GM19397 (cell line): ENCODE data around the gene ARHGEF10L.
"Not testable (repeated sequence)": the region's sequence is repeated elsewhere in the genome, so short reads cannot be mapped to it uniquely, and the experiment has no call there.

Experiments used
- ATAC-seq: cut with Tn5 transposase; IDR thresholded peaks from one replicate; pipeline ENCODE4 v1.9.1; 2021; ENCODE audit warnings: mild to moderate bottlenecking, moderate library complexity; ENCODE audit not compliant: unreplicated experiment

ARHGEF10L gene

DNA sequence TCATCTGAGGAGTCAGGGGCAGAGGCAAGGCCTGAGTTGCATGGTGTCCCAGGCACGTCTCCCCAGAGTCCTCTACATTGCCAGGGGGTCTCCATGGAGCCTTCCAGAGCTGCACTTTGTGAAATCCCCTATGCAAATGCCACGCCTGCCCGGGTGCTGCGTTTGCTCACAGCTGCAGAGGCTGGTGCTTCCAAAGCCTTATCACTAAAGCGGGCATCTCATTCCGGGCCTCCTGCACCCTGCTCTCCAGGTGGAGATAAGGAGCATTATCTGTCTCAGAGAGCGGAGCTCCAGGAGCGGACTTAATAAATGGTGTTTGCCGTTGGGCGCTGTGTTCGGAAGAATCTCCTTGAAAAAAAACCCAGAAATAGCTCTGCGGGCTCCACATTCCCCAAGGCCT is 189.8 kb downstream of the ARHGEF10L start:
- no peak for ATAC-seq

DNA sequence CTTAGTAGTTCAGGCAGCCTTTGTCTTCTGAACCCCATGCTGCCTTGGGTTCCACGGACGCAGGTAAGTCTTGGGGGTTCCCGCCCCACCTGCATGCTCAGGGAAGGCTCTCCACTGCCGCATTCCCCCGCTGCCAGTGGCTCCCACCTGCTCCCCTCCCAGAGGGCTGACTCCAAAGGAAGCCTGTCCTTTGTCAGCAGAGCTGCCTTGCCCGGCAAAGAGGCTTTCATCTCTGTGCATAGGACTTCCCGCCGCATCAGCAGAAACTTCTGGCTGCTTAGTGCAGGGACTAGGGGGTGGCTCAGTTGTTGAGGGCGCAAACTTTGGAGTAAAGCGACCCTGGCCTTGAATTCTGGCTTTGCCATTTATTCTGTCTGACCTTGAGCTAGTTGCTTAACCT is 190.4 kb downstream of the ARHGEF10L start:
- no peak for ATAC-seq

DNA sequence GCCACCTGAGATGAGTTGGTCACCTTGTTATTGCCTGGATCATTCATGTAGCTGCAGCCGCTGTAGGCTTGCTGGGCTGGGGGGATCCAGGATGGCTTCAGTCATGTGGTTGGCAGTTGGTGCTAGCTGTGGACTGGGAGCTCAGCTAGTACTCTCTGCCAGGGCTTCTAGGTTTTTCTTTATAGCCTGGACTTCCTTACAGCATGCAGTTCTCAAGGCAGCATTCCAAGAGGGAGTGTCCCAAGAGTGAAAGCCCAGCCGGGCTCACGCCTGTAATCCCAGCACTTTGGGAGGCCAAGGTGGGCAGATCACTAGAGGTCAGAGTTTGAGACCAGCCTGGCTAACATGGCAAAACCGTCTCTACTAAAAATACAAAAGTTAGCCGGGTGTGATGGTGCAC is 192.0 kb downstream of the ARHGEF10L start:
- ATAC-seq = no peak

DNA sequence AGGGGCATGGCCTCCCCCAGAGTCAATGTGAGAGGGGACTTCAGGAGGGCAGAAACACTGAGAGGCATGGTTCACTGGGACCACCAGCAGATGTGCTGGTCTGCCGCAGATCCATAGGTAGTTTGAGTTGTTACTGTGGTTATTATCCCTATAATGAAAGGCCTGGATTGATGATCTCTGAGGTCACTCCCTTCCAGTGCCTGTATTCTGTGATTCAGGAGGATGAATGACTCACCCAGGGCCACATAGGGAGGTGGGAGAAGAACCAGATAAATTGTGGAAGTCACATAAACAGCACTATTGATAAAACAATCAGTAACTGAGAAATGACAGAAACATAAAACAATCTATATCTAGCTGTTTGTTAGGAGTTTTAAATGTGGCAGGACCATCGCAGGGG is 193.0 kb downstream of the ARHGEF10L start:
- no peak for ATAC-seq

DNA sequence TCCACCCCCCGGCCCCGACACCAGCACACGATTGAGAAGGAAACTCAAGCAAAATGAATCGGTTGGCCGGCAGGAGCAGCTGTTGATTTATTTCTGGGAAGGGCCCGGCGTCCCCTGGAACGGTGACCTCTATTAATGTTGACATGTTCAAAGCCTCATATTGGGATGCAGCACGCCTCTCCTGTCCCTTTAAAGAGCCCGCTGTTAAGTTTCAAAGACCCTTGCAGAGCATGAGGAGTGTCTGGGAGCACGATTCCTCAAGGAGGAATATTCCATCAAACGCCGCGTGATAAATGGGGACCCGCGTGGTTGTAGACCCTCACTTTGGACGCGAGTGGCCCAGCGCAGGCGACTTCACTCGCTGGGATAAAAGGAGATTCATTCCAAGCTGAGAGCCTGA is 194.2 kb downstream of the ARHGEF10L start:
- no peak for ATAC-seq

DNA sequence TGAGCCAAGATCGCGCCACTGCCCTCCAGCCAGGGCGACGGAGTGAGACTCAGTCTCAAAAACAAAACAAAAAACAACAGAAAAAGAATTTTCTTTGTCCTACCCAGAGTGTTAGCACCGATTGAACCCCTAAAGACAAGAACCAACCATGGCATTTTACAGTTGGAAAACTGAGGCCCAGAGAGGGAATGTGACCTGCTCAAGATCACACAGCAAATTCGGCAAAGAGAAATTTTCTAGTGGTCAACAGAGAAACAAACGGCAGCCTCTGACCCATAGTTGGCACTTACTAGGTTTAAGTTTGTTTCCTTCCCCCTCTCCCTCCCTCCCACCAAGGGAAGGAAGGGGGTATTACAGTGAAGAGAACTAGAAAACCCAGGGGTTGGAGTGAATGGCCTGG is 195.1 kb downstream of the ARHGEF10L start:
- ATAC-seq = no peak

DNA sequence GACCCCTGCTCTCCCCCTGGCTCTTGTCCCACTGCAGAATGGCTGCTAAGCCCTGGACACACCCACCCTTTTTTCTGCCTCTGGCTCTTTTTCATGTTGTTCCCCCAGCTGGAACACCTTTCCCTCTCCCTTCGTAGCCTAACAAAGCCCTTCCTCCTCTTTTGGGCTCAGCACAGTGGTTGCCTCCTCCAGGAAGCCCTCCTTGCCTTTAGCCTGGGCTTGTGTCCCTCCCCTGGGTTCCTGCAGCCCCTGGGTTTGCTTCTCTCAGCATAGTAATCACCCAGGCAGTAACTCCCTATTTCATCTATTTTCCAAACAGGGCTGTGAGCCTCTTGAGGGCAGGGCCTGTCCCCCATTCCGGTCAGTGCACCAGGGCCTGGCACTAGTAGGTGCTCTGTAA is 195.8 kb downstream of the ARHGEF10L start:
- ATAC-seq = no peak

DNA sequence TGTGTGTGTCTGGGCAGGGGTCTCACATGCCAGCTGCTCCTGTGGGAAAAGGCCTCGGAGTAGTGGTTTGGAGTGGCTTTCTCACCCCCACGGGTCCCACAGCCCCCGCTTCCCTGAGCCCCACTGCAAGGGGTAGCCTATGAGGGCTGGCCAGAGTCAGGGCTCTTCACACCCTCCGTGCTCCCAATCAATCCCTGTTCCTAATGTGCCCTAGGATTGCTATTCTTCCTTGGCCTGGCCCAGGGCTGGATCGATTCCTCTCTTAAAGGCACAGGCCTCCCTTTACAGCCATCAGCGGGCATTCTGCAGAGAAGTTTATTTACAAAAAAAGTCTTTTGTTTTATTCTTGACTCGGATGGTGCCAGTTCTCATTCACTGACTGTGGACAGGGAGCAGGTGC is 196.3 kb downstream of the ARHGEF10L start:
- ATAC-seq = no peak

DNA sequence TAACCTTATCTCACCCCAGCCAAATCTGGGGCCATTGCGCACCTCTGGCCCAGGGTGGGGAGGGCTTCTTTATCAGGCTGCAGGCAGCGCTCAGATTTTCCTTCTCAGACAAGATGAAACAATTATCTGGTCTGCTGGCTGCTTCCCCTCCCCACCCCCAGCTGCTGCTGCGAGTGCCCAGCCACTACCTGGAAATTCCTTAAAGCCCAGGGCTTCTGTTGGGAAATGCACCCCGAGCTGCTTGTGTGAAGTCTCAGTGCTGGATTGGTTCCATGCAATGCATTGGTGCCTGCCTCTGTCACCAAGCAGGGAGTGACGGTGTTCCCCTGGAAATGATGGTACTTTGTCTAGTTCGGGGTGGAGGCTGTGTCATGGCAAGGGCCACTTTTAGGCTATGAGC is 197.1 kb downstream of the ARHGEF10L start:
- no peak for ATAC-seq

DNA sequence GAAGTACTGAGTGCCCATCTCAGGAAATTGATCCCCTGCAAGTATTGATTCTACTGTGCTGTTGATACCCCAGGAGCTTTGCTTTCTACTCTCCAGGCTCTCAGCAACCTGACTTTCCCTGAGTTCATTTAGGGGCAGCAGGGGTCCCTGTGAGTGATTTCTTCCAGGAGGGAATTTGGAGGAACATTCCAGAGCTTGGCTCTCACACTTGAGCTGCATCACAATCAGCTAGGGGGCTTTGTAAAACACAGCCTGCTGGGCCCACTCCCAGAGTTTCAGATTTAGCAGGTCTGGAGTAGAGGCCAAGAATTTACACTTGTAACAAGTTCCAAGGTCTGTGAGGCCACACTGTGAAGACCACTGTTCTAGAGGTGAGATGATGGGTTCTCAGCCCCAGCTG is 199.6 kb downstream of the ARHGEF10L start:
- ATAC-seq = no peak

DNA sequence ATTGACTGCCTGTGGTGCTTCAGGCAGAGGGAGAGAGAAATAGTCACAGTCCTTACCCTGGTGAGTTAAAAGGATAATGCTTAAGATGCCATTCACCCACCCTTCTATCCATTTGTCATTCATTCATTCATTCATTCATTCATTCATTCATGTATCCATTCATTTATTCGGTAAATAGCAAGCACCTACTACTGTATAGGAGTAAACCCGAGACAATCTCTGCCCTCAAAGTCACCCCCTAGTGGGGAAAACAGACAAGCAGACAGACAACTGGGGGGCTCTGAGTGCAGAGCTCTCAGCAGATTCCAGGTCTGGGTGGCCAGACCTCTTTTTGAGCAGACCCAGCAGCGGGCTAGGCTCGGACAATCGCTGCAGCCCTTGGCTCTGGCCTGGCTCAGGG is 201.6 kb downstream of the ARHGEF10L start:
- no peak for ATAC-seq

DNA sequence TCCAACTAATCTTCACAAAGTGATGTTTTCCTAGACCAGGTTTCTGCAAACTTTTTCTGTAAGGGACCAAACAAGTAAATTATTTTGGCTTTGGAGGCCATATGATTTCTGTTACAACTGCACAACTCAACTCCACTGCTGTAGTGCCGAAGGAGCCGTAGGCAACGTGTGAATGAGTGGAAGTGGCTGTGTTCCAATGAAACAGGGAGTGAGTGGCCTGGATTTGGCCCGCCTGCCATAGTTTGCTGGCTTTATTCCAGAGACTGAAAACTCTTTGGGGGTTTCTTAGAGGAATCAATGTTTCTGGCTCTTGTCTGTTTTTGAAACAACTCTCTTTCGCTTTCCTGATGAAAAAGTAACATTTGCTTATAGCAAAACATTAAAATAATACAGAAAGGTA is 203.1 kb downstream of the ARHGEF10L start:
- no peak for ATAC-seq

DNA sequence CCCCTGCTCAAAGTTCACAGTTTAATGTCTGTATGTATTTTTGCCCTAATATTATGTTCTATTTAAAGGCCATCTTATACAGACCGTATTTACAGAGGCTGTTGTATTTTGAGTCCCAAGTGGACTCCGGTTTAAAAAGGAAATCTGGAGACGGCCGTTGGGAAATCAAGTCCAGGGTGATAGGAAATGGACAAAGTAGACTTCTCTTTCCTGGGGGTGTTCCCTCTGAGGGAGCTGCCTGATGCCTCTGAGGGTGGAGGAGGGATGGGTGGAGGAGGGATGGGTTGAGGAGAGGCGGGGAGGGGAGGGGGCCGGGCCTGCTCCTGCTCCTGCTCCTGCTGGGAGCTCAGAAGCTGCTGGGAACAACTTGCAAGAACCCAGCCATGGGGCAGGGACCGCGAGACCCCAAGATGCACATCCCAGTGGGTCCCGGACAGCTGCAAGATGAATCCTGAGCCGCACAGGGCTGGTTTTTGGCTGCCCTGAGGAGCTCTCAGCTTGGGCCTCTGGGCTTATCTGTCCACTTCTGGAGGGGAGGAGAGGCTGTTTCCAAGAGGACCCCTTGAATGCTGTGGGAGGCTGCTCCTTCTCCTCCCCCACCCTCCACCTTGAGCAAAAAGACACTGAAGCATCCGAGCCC is 203.6 kb downstream of the ARHGEF10L start:
- no peak for ATAC-seq

DNA sequence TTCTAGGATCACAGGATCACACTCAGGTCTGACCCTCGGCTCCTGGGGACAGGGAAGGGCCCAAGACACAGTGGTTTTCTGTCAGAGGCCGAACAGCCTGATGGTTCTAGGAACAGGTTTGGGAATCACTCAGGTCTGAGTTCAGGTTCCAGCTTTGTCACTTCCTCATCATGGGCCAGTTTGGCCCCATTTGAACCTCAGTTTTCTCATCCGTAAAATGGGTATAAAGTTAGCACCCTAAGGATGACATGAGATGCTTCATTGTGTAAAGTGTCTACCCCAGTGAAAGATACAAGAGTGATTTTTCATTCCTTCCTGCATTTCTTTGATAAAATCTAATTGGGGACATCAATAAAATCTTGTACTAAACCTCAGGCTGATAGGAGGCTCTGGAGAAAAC is 204.4 kb downstream of the ARHGEF10L start:
- ATAC-seq = no peak

DNA sequence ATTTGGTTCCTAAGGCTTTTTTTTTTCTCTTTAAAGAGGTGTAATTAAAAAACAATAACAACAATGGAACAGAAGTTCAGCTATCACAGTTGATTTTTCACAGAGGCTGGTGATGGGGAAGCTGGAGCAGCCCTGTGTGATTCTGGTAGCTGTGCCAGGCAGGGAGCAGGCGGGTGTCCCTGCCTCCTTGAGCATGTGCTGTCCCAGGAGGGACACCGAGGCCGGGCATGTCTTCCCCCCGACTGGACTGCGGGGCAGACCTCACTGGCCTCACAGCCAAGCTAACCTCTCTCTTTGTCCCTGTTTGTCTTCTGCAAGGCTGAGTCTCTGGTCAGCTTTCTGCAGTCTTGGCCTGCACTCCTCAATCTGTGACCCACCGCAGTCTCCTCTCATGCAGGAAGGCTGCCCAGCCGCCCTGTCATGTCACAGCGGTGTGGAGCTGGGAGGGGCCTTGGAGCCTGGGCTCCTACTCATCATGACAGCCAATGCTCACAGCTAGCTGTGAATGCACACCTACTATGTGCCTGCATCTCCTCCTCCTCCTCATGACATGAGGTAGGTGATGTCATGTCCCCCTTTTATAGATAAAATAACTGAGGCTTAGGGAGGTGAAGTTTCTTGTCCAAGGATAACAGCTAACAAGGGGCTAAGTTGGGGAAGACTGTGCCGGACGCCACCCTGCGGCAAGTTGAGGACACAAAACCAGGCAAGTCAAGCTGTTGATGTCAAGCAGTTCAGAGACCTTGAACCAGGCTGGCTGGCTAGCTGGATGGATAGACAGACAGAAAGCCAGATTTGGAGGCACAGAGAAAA is 205.4 kb downstream of the ARHGEF10L start:
- no peak for ATAC-seq

DNA sequence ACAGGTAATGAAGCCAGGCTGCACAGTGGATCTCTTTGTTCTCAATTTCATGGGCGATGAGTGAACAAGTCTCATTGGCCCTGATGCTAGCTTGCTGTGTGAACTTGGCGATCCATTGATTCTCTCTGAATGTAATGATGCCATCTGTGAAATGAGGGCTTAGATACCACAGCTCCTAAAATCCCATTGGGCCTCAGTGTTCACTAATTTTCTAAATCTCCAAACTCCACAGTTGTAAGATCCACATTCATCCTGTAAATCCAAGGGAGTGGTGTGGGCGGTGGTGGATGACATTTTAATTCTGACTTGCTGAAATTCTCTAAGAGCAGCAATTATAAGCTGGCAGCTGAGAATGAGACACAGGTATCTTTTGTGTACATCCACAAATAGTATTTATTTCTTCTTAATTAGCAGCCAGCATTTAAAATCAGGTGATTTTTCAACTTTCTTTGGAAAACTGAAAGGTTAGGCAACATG is 206.0 kb downstream of the ARHGEF10L start:
- no peak for ATAC-seq

DNA sequence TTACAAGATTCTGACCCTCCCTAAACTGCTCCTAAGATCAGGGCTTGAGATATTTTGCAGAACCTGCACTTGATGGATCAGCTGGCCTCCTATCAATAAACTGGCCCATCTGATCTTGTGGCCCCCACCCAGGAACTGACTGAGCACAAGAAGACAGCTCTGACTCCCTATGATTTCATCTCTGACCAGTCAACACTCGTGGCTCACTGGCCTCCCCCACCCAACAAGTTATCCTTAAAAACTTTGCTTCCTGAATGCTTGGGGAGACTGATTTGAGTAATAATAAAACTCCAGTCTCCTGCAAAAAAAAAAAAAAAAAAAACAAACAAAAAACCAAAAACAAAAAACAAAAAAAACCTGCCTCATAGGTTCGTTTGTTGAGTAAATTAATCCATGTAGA is 206.8 kb downstream of the ARHGEF10L start:
- ATAC-seq = not testable (repeated sequence)

DNA sequence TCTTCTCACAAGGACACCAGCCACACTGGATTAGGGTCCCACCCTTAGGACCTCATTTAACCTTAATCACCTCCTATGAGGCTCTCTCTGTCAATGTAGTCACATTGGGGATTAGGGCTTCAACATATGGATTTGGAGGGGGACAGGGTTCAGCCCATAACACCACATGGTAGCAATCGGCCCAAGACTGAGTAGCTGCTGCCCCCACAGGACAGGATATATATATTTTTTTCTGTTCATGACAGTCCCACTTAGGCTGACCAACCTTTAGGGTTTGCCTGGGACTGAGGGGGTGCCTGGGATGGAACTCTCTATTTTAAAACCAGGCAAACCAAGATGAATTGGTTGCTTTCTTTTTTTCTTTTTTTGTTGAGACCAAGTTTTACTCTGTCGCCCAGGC is 207.4 kb downstream of the ARHGEF10L start:
- ATAC-seq = no peak
